ENCODE results near the gene STARD5. TPM values are rescaled to one million over a fixed set of nuclear protein-coding genes. Genes with fewer than 3 reads are reported as not detected.

STARD5 gene
- total RNA-seq, 1 experiment from 2014 or later = 3.4 TPM

GRCh38 chr15:81270781-81271491 lies 53.0 kb downstream of the STARD5 start:
- no peak overlapping the region for H3K27ac Mint-ChIP-seq (ENCODE audit: low read depth, unreplicated experiment)
- ChIA-PET CTCF (interaction anchor here (0.6 to 16.3 kb wide), 4 partner anchors 8 to 165 kb away, joined by 4 to 459 read pairs (median 164); no protein-coding TSS in a partner anchor), POLR2A (no interaction called here)
- BruUV-seq (replicated peaks) = no TSS peak
- no peaks in the 10 kb centered on the region for H3K27me3 Mint-ChIP-seq (ENCODE audit: insufficient read depth, unreplicated experiment)
- H3K36me3 Mint-ChIP-seq (ENCODE audit: insufficient read depth, unreplicated experiment) = no peaks in the 10 kb centered on the region
- H3K4me1 Mint-ChIP-seq (ENCODE audit: insufficient read depth, unreplicated experiment) = peaks cover 12% of the 10 kb centered on the region
- no peak for DNase-seq (ENCODE audit: unreplicated experiment)
- intact Hi-C loops (cut with micrococcal nuclease) = loop anchor here (10.0 kb wide), 1 partner anchor 674 kb away; no protein-coding TSS in a partner anchor
- H3K9me3 Mint-ChIP-seq (ENCODE audit: unreplicated experiment) = no peaks in the 10 kb centered on the region
- H3K4me3 Mint-ChIP-seq (ENCODE audit: unreplicated experiment) = no peak overlapping the region
- TF ChIP-seq, protein P1, sequence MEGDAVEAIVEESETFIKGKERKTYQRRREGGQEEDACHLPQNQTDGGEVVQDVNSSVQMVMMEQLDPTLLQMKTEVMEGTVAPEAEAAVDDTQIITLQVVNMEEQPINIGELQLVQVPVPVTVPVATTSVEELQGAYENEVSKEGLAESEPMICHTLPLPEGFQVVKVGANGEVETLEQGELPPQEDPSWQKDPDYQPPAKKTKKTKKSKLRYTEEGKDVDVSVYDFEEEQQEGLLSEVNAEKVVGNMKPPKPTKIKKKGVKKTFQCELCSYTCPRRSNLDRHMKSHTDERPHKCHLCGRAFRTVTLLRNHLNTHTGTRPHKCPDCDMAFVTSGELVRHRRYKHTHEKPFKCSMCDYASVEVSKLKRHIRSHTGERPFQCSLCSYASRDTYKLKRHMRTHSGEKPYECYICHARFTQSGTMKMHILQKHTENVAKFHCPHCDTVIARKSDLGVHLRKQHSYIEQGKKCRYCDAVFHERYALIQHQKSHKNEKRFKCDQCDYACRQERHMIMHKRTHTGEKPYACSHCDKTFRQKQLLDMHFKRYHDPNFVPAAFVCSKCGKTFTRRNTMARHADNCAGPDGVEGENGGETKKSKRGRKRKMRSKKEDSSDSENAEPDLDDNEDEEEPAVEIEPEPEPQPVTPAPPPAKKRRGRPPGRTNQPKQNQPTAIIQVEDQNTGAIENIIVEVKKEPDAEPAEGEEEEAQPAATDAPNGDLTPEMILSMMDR (IDR thresholded peaks at IDR 0.05; ENCODE audit: unreplicated experiment) = no peak

DNA sequence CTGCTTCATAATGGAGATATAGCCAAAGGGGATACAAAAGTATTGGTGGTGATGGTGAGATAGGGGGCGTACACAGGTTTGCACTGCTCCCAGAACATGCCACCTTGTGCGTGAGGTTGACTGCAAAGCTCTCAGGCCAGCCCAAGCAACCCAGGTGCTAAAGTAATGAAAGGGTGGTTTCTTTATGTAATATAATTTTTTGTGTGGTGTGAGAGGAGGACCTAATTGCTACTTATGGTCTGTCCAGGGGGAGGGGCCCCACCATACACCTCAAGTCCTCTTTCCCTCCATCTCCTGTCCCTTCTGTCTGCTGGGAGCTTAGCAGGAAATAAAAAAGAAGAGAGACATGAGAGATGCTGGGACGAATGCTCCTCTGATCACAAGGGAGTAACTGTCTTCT lies 53.8 kb downstream of the STARD5 start:
- CTCF ChIA-PET = interaction anchor here (10.7 to 16.3 kb wide), 2 partner anchors 131 to 164 kb away, joined by 318 to 459 read pairs; no protein-coding TSS in a partner anchor
- TF ChIP-seq, protein P1 (IDR thresholded peaks at IDR 0.05; ENCODE audit: unreplicated experiment) = no peak
- intact Hi-C loops (cut with micrococcal nuclease) = loop anchor here (10.0 kb wide), 1 partner anchor 675 kb away; no protein-coding TSS in a partner anchor
- DNase-seq (ENCODE audit: unreplicated experiment) = no peak
- Mint-ChIP-seq H3K4me3 (ENCODE audit: unreplicated experiment) (no peak overlapping the region), H3K27me3 (ENCODE audit: insufficient read depth, unreplicated experiment) (no peaks in the 10 kb centered on the region), H3K27ac (ENCODE audit: low read depth, unreplicated experiment) (no peak overlapping the region), H3K9me3 (ENCODE audit: unreplicated experiment) (no peaks in the 10 kb centered on the region), H3K36me3 (ENCODE audit: insufficient read depth, unreplicated experiment) (no peaks in the 10 kb centered on the region), H3K4me1 (ENCODE audit: insufficient read depth, unreplicated experiment) (peaks cover 13% of the 10 kb centered on the region)
- POLR2A ChIA-PET = interaction anchor here (0.7 kb wide), 1 partner anchor 473 kb away, joined by 3 read pairs; no protein-coding TSS in a partner anchor
- BruUV-seq (replicated peaks) = no TSS peak

- H3K27ac Mint-ChIP-seq (ENCODE audit: low read depth, unreplicated experiment) = no peak overlapping the region
- no TSS peak for BruUV-seq (replicated peaks)
- H3K9me3 Mint-ChIP-seq (ENCODE audit: unreplicated experiment) = no peaks in the 10 kb centered on the region
- TF ChIP-seq, protein P1 (IDR thresholded peaks at IDR 0.05; ENCODE audit: unreplicated experiment) = no peak
- intact Hi-C loops (cut with micrococcal nuclease) = loop anchor here (5.0 kb wide), 2 partner anchors 292 to 812 kb away; no protein-coding TSS in a partner anchor
- ChIA-PET POLR2A (interaction anchor here (1.0 kb wide), 1 partner anchor 166 kb away, joined by 3 read pairs; no protein-coding TSS in a partner anchor), CTCF (interaction anchor here (0.7 to 16.3 kb wide), 7 partner anchors 11 to 730 kb away, joined by 3 to 459 read pairs (median 11); no protein-coding TSS in a partner anchor)
- no peaks in the 10 kb centered on the region for H3K27me3 Mint-ChIP-seq (ENCODE audit: insufficient read depth, unreplicated experiment)
- no peaks in the 10 kb centered on the region for H3K36me3 Mint-ChIP-seq (ENCODE audit: insufficient read depth, unreplicated experiment)
- H3K4me3 Mint-ChIP-seq (ENCODE audit: unreplicated experiment) = no peak overlapping the region
- DNase-seq (ENCODE audit: unreplicated experiment) = no peak
- peaks cover 9% of the 10 kb centered on the region for H3K4me1 Mint-ChIP-seq (ENCODE audit: insufficient read depth, unreplicated experiment)
Observed at GRCh38 chr15:81268881-81269601, 54.9 kb downstream of the STARD5 start.

- ChIA-PET CTCF (interaction anchor here (0.6 to 16.3 kb wide), 13 partner anchors 11 to 489 kb away, joined by 3 to 459 read pairs (median 8); partner anchors contain the start of gene CEMIP), POLR2A (interaction anchor here (1.0 kb wide), 1 partner anchor 165 kb away, joined by 3 read pairs; no protein-coding TSS in a partner anchor)
- no TSS peak for BruUV-seq (replicated peaks)
- peaks cover 9% of the 10 kb centered on the region for H3K4me1 Mint-ChIP-seq (ENCODE audit: insufficient read depth, unreplicated experiment)
- no peak overlapping the region for H3K4me3 Mint-ChIP-seq (ENCODE audit: unreplicated experiment)
- TF ChIP-seq, protein P1 (IDR thresholded peaks at IDR 0.05; ENCODE audit: unreplicated experiment) = no peak
- no peaks in the 10 kb centered on the region for H3K9me3 Mint-ChIP-seq (ENCODE audit: unreplicated experiment)
- no peaks in the 10 kb centered on the region for H3K27me3 Mint-ChIP-seq (ENCODE audit: insufficient read depth, unreplicated experiment)
- intact Hi-C loops (cut with micrococcal nuclease) = loop anchor here (5.0 kb wide), 2 partner anchors 291 to 811 kb away; no protein-coding TSS in a partner anchor
- no peak for DNase-seq (ENCODE audit: unreplicated experiment)
- no peak overlapping the region for H3K27ac Mint-ChIP-seq (ENCODE audit: low read depth, unreplicated experiment)
- no peaks in the 10 kb centered on the region for H3K36me3 Mint-ChIP-seq (ENCODE audit: insufficient read depth, unreplicated experiment)
Observed at GRCh38 chr15:81268340-81268739, 55.6 kb downstream of the STARD5 start.
